Measurements from ENCODE around the gene TFIP11.

DNA sequence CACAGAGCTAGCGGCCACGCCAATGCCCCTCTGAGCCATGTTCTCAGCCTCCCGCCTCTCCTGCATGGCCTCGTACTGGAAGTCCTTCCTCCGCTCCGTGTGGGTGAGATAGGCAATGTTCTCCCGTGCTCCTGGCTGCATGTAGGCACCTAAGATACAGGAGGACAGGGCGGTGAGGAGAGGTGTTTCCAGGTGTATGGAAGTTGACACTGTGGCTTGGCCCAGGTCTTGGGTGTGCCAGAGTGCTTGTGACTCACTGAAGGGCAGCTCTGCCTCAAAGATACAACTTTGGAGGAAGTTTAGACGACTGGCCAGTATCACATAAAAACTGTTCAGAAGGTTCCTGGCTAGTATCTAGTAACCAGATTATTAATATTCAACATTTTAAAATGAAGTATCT, 20.1 kb downstream of the TFIP11 start:
- TF ChIP-seq POLR2AphosphoS5 (IDR thresholded peaks at IDR 0.05; ENCODE audit: low read depth) = no peak
- TF ChIP-seq, protein P1, sequence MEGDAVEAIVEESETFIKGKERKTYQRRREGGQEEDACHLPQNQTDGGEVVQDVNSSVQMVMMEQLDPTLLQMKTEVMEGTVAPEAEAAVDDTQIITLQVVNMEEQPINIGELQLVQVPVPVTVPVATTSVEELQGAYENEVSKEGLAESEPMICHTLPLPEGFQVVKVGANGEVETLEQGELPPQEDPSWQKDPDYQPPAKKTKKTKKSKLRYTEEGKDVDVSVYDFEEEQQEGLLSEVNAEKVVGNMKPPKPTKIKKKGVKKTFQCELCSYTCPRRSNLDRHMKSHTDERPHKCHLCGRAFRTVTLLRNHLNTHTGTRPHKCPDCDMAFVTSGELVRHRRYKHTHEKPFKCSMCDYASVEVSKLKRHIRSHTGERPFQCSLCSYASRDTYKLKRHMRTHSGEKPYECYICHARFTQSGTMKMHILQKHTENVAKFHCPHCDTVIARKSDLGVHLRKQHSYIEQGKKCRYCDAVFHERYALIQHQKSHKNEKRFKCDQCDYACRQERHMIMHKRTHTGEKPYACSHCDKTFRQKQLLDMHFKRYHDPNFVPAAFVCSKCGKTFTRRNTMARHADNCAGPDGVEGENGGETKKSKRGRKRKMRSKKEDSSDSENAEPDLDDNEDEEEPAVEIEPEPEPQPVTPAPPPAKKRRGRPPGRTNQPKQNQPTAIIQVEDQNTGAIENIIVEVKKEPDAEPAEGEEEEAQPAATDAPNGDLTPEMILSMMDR (IDR thresholded peaks at IDR 0.05; ENCODE audit: insufficient read depth, low read length) = no peak
- no peak for TF ChIP-seq SPI1 (IDR thresholded peaks at IDR 0.05; ENCODE audit: borderline replicate concordance, low read depth)
- TF ChIP-seq, protein P2, sequence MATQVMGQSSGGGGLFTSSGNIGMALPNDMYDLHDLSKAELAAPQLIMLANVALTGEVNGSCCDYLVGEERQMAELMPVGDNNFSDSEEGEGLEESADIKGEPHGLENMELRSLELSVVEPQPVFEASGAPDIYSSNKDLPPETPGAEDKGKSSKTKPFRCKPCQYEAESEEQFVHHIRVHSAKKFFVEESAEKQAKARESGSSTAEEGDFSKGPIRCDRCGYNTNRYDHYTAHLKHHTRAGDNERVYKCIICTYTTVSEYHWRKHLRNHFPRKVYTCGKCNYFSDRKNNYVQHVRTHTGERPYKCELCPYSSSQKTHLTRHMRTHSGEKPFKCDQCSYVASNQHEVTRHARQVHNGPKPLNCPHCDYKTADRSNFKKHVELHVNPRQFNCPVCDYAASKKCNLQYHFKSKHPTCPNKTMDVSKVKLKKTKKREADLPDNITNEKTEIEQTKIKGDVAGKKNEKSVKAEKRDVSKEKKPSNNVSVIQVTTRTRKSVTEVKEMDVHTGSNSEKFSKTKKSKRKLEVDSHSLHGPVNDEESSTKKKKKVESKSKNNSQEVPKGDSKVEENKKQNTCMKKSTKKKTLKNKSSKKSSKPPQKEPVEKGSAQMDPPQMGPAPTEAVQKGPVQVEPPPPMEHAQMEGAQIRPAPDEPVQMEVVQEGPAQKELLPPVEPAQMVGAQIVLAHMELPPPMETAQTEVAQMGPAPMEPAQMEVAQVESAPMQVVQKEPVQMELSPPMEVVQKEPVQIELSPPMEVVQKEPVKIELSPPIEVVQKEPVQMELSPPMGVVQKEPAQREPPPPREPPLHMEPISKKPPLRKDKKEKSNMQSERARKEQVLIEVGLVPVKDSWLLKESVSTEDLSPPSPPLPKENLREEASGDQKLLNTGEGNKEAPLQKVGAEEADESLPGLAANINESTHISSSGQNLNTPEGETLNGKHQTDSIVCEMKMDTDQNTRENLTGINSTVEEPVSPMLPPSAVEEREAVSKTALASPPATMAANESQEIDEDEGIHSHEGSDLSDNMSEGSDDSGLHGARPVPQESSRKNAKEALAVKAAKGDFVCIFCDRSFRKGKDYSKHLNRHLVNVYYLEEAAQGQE (IDR thresholded peaks at IDR 0.05; ENCODE audit: insufficient replicate concordance, low read depth) = no peak

Measured in HL-60 (cell line).